ENCODE results near the gene HOXB3.
"Not testable (repeated sequence)": the region's sequence is repeated elsewhere in the genome, so short reads cannot be mapped to it uniquely, and the experiment has no call there.

HOXB3 gene

GRCh38 chr17:48515925-48516900 lies 73.8 kb downstream of the HOXB3 start:
- no peak for DNase-seq

GRCh38 chr17:48514477-48514876 lies 75.6 kb downstream of the HOXB3 start:
- no peak for DNase-seq

GRCh38 chr17:48513666-48514455 lies 76.2 kb downstream of the HOXB3 start:
- DNase-seq: no peak

- no peak for DNase-seq
These were observed 76.9 kb downstream of the HOXB3 start for GRCh38 chr17:48513097-48513496.

GRCh38 chr17:48510761-48511604 lies 79.1 kb downstream of the HOXB3 start:
- DNase-seq: no peak

- DNase-seq: no peak
These were observed 79.7 kb downstream of the HOXB3 start for GRCh38 chr17:48510381-48510760.

- not testable (repeated sequence) for DNase-seq
These were observed 80.3 kb downstream of the HOXB3 start for GRCh38 chr17:48509708-48510107.

- DNase-seq: no peak
These were observed 83.8 kb downstream of the HOXB3 start for GRCh38 chr17:48506246-48506645.

GRCh38 chr17:48505788-48506187 lies 84.3 kb downstream of the HOXB3 start:
- no peak for DNase-seq

GRCh38 chr17:48504953-48505352 lies 85.1 kb downstream of the HOXB3 start:
- no peak for DNase-seq

GRCh38 chr17:48503747-48504146 lies 86.3 kb downstream of the HOXB3 start:
- DNase-seq: no peak

- no peak for DNase-seq
These were observed 87.1 kb downstream of the HOXB3 start for GRCh38 chr17:48502901-48503300.

GRCh38 chr17:48502312-48502711 lies 87.7 kb downstream of the HOXB3 start:
- no peak for DNase-seq

- DNase-seq: peak; percentile 58
These were observed 89.3 kb downstream of the HOXB3 start for GRCh38 chr17:48500435-48501426.

GRCh38 chr17:48499735-48500434 lies 90.2 kb downstream of the HOXB3 start:
- DNase-seq: peak; percentile 56

- no peak for DNase-seq
These were observed 90.8 kb downstream of the HOXB3 start for GRCh38 chr17:48499248-48499647.

Data from NCI-H2227 treated with DMSO at 0.1 percent for 48 hours (cell line).